GM12872 (cell line): Measurements from ENCODE around the gene LSM5.

Source experiments
- CTCF ChIP-seq: IDR thresholded peaks from 3 replicates; pipeline ENCODE4 v1.5.1; 2011; ENCODE audit warnings: low read depth, mild to moderate bottlenecking, low read length, moderate library complexity; ENCODE audit not compliant: insufficient read depth

The LSM5 gene

DNA sequence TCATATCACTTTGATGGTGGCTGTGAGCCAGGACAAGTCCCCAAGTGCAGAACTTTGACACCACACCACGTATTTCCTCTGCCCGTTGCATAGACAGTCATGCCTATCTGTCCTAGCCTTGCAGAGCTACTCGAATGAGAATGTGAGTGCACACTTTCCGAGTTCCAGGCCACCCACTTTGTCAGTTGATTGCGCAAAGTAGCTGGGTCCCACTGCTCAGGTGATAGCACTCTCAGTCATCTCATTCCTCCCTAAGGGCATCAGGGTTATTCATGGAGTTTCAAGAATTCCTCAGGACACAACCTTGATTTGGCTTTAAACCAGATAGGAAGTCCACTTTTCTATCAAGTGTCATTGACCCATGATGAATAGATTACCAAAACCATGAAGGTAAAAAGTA is 19.3 kb downstream of the LSM5 start:
- TF ChIP-seq CTCF = no peak

- no peak for TF ChIP-seq CTCF
These were observed 27.2 kb downstream of the LSM5 start for GRCh38 chr7:32462977-32463376.

DNA sequence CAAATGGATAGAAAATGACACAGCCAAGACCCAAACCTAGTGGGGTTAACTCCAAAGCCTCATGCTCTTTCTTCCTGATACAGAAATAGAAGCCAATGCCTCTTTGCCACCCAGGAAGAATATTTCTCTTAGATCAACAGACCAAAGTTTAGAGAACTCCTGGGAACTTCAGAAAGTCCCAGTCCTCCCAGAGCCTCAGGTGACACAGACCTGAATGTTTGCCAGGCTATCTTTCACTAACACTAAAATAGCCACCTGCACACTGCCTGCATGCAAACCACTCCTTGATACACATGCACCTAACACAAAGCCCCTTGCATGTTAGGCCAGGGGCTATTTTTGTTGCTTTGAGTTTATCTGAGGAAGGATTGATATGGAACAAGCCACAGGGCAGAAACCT is 27.7 kb downstream of the LSM5 start:
- TF ChIP-seq CTCF = no peak

GRCh38 chr7:32461484-32461883 is 28.7 kb downstream of the LSM5 start:
- TF ChIP-seq CTCF = no peak

DNA sequence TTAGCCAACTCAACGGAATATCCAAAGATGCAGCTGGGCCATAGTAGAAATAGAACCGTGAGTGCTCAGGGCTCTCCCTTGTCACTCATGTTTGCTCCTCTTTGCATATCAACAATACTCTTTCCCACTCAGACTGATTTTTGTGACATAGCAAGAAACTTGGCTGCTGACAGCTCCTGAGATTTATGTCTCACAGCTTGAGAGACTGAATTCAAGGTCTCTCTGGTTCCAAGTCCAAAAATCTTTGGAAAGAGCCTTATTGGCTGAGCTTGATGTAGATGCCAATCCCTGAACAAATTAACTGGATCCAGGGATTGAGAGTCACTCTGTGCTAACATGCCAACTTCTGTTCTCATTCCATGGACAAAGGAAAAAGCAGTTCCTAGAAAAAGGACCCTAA is 30.4 kb downstream of the LSM5 start:
- TF ChIP-seq CTCF = no peak

DNA sequence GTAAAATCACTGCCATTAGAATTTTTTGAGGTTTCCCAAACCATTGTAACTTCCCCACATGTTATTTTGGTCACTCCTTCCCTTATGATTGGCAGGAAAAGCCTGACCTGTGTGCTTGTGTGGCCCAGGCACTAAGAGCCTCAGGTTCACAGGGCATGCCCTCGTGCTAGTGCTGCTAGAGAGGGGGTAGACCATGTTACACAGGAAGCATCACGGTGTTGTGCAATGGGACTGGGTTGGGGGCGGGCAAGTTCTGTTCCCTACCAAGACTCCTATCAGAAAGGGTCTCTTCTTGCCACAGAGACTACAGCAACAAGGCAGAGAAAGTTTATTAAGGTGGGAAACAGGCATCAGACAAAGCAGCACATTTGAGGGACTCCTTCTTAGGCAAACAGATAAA is 32.2 kb downstream of the LSM5 start:
- no peak for TF ChIP-seq CTCF

- TF ChIP-seq CTCF = no peak
These were observed 36.7 kb downstream of the LSM5 start for GRCh38 chr7:32453341-32454011.

- no peak for TF ChIP-seq CTCF
These were observed 43.0 kb downstream of the LSM5 start for GRCh38 chr7:32447218-32447617.
